Measurements from ENCODE around the gene SCGN.

- TF ChIP-seq, protein P1, sequence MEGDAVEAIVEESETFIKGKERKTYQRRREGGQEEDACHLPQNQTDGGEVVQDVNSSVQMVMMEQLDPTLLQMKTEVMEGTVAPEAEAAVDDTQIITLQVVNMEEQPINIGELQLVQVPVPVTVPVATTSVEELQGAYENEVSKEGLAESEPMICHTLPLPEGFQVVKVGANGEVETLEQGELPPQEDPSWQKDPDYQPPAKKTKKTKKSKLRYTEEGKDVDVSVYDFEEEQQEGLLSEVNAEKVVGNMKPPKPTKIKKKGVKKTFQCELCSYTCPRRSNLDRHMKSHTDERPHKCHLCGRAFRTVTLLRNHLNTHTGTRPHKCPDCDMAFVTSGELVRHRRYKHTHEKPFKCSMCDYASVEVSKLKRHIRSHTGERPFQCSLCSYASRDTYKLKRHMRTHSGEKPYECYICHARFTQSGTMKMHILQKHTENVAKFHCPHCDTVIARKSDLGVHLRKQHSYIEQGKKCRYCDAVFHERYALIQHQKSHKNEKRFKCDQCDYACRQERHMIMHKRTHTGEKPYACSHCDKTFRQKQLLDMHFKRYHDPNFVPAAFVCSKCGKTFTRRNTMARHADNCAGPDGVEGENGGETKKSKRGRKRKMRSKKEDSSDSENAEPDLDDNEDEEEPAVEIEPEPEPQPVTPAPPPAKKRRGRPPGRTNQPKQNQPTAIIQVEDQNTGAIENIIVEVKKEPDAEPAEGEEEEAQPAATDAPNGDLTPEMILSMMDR (IDR thresholded peaks at IDR 0.05): no peak
- TF ChIP-seq POLR2A (IDR thresholded peaks at IDR 0.05): no peak
These were observed 58.3 kb downstream of the SCGN start for GRCh38 chr6:25710287-25710686.
